Lung (tissue), 12 donors: ENCODE data around the gene TMEM132A. TPM values are rescaled to one million over a fixed set of nuclear protein-coding genes. Genes with fewer than 3 reads are reported as not detected.

ENCODE experiments used
- ATAC-seq: fragments of 200-7000 bp; cut with Tn5 transposase; one replicate; pipeline ENCODE4 v1.9.1; 2020; ENCODE audit warnings: moderate number of reproducible peaks; ENCODE audit not compliant: insufficient read depth, low FRiP score
- DNase-seq, 3 donors: peaks; one replicate each; pipeline ENCODE4 v3.0.0-alpha.2; 2013 to 2017
- H3K27ac ChIP-seq, 2 donors: one replicate each; pipeline ENCODE4 v1.5.1; 2013; ENCODE audit warnings: mild to moderate bottlenecking in 2 of 2, moderate library complexity in 2 of 2, control low read depth in 1 of 2, inconsistent platforms in 1 of 2, low read depth in 1 of 2, low read length in 1 of 2
- H3K27me3 ChIP-seq, 3 donors: one replicate each; pipeline ENCODE4 v1.5.1; 2013; ENCODE audit warnings: low read length in 2 of 3; ENCODE audit not compliant: control insufficient read depth in 3 of 3, insufficient read depth in 3 of 3
- H3K36me3 ChIP-seq, 4 donors: one replicate each; pipeline ENCODE4 v1.5.1; 2013; ENCODE audit warnings: low read length in 4 of 4, mild to moderate bottlenecking in 1 of 4, moderate library complexity in 1 of 4; ENCODE audit not compliant: control insufficient read depth in 4 of 4, insufficient read depth in 4 of 4
- H3K4me1 ChIP-seq, 5 donors: one replicate each; pipeline ENCODE4 v1.5.1; 2013; ENCODE audit warnings: low read length in 5 of 5, mild to moderate bottlenecking in 2 of 5, moderate library complexity in 1 of 5; ENCODE audit not compliant: control insufficient read depth in 5 of 5, insufficient read depth in 5 of 5
- H3K4me3 ChIP-seq: one replicate; pipeline ENCODE4 v1.5.1; 2013; ENCODE audit warnings: mild to moderate bottlenecking, control low read depth, moderate library complexity
- H3K9ac ChIP-seq, 2 donors: one replicate each; pipeline ENCODE4 v1.5.1; 2013; ENCODE audit warnings: low read length in 2 of 2, control low read depth in 1 of 2; ENCODE audit not compliant: insufficient read depth in 1 of 2
- H3K9me3 ChIP-seq, 4 donors: one replicate each; pipeline ENCODE4 v1.5.1; 2013; ENCODE audit warnings: low read length in 3 of 4, mild to moderate bottlenecking in 1 of 4, moderate library complexity in 1 of 4; ENCODE audit not compliant: control insufficient read depth in 4 of 4, insufficient read depth in 3 of 4
- WGBS, 2 donors: extraction: QIAGEN DNeasy Blood & Tissue Kit; methylation state at CpG; one replicate each; pipeline ENCODE4 v1.1.7; 2013; 5-methylcytosine and 5-hydroxymethylcytosine counted together
- polyA plus RNA-seq, 2 donors: library from polyadenylated mRNA; stranded (reverse); fragments of 200-250 nt; gene quantifications; one replicate each; pipeline ENCODE4 v1.2.1, GENCODE V29; 2013
- total RNA-seq, 2 donors: library from RNA; depleted of rRNA in 1 of 2; stranded (reverse); fragments of >200 nt in 1 of 2; gene quantifications; one replicate each; pipeline ENCODE4 v1.2.1, GENCODE V29; 2014 to 2021
- TF ChIP-seq, protein P1 (sequence below): IDR thresholded peaks from 2 replicates; pipeline ENCODE4 v1.5.1; 2012; ENCODE audit warnings: mild to moderate bottlenecking; ENCODE audit errors: control extremely low read depth, extremely low read depth
- donor health status: control.
- donor health status: control.
- donor health status: Bipolar disorder and iron deficiency.
- donor health status: healthy.
- donor health status: DM: yes; HTN: yes; CAD: no.

Gene TMEM132A
- total and polyA plus RNA-seq, 4 donors, result 6.7 to 20.5 (median 17.5) TPM

DNA sequence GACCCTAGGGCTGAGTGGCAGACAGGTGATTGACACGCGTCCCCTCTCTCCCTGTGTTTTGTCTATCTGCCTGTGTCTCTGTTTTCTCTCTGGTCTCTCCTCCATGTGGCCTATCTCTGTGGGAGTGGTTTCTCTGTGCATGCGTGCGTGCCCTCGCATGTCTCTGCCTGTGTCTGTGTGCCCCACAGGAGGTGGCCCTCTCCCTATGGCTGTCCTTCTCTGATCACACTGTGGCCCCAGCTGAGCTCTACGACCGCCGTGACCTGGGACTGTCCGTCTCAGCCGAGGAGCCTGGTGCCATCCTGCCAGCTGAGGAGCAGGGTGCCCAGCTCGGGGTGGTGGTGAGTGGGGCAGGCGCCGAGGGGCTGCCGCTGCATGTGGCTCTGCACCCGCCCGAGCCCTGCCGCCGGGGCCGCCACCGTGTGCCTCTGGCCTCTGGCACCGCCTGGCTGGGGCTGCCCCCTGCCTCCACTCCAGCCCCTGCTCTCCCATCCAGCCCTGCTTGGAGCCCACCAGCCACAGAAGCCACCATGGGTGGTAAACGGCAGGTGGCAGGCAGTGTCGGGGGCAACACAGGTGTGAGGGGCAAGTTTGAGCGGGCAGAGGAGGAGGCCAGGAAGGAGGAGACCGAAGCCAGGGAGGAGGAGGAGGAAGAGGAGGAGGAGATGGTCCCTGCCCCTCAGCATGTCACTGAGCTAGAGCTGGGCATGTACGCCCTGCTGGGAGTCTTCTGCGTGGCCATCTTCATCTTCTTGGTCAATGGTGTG lies 11.6 kb downstream of the TMEM132A start:
- no peaks in the 10 kb centered on the region for H3K9me3 ChIP-seq
- TF ChIP-seq, protein P1, sequence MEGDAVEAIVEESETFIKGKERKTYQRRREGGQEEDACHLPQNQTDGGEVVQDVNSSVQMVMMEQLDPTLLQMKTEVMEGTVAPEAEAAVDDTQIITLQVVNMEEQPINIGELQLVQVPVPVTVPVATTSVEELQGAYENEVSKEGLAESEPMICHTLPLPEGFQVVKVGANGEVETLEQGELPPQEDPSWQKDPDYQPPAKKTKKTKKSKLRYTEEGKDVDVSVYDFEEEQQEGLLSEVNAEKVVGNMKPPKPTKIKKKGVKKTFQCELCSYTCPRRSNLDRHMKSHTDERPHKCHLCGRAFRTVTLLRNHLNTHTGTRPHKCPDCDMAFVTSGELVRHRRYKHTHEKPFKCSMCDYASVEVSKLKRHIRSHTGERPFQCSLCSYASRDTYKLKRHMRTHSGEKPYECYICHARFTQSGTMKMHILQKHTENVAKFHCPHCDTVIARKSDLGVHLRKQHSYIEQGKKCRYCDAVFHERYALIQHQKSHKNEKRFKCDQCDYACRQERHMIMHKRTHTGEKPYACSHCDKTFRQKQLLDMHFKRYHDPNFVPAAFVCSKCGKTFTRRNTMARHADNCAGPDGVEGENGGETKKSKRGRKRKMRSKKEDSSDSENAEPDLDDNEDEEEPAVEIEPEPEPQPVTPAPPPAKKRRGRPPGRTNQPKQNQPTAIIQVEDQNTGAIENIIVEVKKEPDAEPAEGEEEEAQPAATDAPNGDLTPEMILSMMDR, result no peak
- H3K4me1 ChIP-seq, result peaks cover 0 to 14% (median 0%) of the 10 kb centered on the region in 5 donors
- no peak overlapping the region for H3K9ac ChIP-seq
- H3K27ac ChIP-seq, result peak overlapping the region; percentile 20 to 41
- ATAC-seq (no peak), DNase-seq (no peak)
- no peaks in the 10 kb centered on the region for H3K27me3 ChIP-seq
- peaks cover 0 to 14% (median 7%) of the 10 kb centered on the region in 4 donors for H3K36me3 ChIP-seq
- no peak overlapping the region for H3K4me3 ChIP-seq
- 91 to 92% methylated on average over 23 to 27 of the region's 27 CpGs for WGBS, 2 donors

DNA sequence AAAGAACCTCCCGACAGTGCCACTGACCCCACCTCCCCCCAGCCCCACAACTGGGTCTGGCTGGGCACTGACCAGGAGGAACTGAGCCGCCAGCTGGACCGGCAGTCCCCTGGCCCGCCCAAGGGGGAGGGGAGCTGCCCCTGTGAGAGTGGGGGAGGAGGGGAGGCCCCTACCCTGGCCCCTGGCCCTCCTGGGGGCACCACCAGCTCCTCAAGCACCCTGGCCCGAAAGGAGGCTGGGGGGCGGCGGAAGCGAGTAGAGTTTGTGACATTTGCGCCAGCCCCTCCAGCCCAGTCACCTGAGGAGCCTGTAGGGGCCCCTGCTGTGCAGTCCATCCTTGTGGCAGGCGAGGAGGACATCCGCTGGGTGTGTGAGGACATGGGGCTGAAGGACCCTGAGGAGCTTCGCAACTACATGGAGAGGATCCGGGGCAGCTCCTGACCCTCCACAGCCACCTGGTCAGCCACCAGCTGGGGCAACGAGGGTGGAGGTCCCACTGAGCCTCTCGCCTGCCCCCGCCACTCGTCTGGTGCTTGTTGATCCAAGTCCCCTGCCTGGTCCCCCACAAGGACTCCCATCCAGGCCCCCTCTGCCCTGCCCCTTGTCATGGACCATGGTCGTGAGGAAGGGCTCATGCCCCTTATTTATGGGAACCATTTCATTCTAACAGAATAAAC lies 12.3 kb downstream of the TMEM132A start:
- 86 to 88% methylated on average over 17 to 18 of the region's 18 CpGs for WGBS, 2 donors
- H3K27ac ChIP-seq, result peak overlapping the region; percentile 41 to 85
- no peak for DNase-seq
- no peak overlapping the region for H3K4me3 ChIP-seq
- TF ChIP-seq, protein P1, result no peak
- H3K9me3 ChIP-seq, result no peaks in the 10 kb centered on the region
- ATAC-seq, result no peak
- peaks cover 0 to 14% (median 0%) of the 10 kb centered on the region in 5 donors for H3K4me1 ChIP-seq
- H3K36me3 ChIP-seq, result peaks cover 0 to 20% (median 6%) of the 10 kb centered on the region in 4 donors
- no peaks in the 10 kb centered on the region for H3K27me3 ChIP-seq
- H3K9ac ChIP-seq, result no peak overlapping the region

DNA sequence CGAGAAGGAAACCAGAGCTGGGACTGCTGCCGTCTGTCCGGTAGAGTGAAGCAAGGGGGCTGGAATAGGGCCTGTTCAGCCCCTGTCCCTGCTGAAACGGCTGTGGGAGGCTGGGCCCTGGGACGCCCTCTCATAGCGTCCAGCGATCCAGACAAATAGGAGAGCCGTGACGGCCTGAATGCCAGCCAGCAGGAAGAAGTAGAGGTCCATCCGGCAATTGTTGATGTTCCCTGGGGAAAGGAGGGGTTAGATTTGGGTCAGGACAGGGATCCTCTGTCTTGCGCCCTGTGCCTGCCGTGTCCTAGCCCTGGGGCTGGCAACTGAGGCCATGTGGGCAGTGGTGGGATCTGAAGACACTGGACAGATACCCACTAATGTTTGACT lies 12.9 kb downstream of the TMEM132A start:
- Histone ChIP-seq H3K27me3 (no peaks in the 10 kb centered on the region), H3K4me1 (peaks cover 0 to 16% (median 4%) of the 10 kb centered on the region in 5 donors), H3K4me3 (no peak overlapping the region), H3K36me3 (peaks cover 0 to 24% (median 4%) of the 10 kb centered on the region in 4 donors), H3K27ac (peak overlapping the region; percentile 41 to 85), H3K9me3 (no peaks in the 10 kb centered on the region), H3K9ac (no peak overlapping the region)
- TF ChIP-seq, protein P1, result no peak
- ATAC-seq (no peak), DNase-seq (no peak)
- WGBS, 2 donors, result 67 to 83% methylated on average over 12 of the region's 12 CpGs
